SU-DHL-6 (cell line): ENCODE data around the gene OR5F1.

Source experiments
- H2AFZ ChIP-seq: fragments of 200-600 bp; sonication (generic); 2 replicates; pipeline ENCODE4 v1.6.1; 2014; ENCODE audit warnings: low read depth, mild to moderate bottlenecking, moderate library complexity, mixed read lengths, antibody characterized with exemption, low read length; ENCODE audit not compliant: severe bottlenecking
- H3F3A ChIP-seq: fragments of 200-600 bp; shearing (Covaris generic); 2 replicates; pipeline ENCODE4 v1.6.0; 2016; ENCODE audit warnings: antibody characterized with exemption, mild to moderate bottlenecking; ENCODE audit not compliant: insufficient read depth
- H3K27ac ChIP-seq: fragments of 200-600 bp; sonication (generic); 2 replicates; pipeline ENCODE4 v1.5.1; 2016; ENCODE audit warnings: low read depth, mild to moderate bottlenecking, low read length, moderate library complexity, mixed read lengths
- H3K27me3 ChIP-seq: fragments of 200-600 bp; sonication (generic), shearing (Covaris generic); 2 replicates; pipeline ENCODE4 v1.6.0; 2014; ENCODE audit warnings: mild to moderate bottlenecking, low read length
- H3K36me3 ChIP-seq: fragments of 200-600 bp; sonication (generic); 2 replicates; pipeline ENCODE4 v1.6.1; 2014; ENCODE audit warnings: mild to moderate bottlenecking, low read length, mixed read lengths
- H3K4me2 ChIP-seq: fragments of 300-600, 200-600 bp; shearing (Covaris generic), sonication (generic); 2 replicates; pipeline ENCODE4 v1.6.0; 2014; ENCODE audit warnings: low read length, low read depth, mild to moderate bottlenecking; ENCODE audit not compliant: poor library complexity, severe bottlenecking
- H3K4me3 ChIP-seq: fragments of 200-600 bp; sonication (generic); 2 replicates; pipeline ENCODE4 v1.5.1; 2014; ENCODE audit warnings: antibody characterized with exemption, low read length, mild to moderate bottlenecking, mixed read lengths; ENCODE audit not compliant: insufficient read depth, poor library complexity, severe bottlenecking
- H3K79me2 ChIP-seq: fragments of 200-600 bp; sonication (generic); 2 replicates; pipeline ENCODE4 v1.6.1; 2014; ENCODE audit warnings: mild to moderate bottlenecking, low read length, moderate library complexity; ENCODE audit not compliant: insufficient read depth
- H3K9ac ChIP-seq: fragments of 200-600 bp; sonication (generic); 2 replicates; pipeline ENCODE4 v1.7.0; 2014; ENCODE audit warnings: mild to moderate bottlenecking, low read length
- H3K9me2 ChIP-seq: fragments of 200-600 bp; sonication (generic); replicated peaks from 2 replicates; pipeline ENCODE4 v1.6.1; 2014; ENCODE audit warnings: low read length; ENCODE audit not compliant: insufficient read depth
- H3K9me3 ChIP-seq: fragments of 200-600 bp; sonication (generic); 2 replicates; pipeline ENCODE4 v1.6.1; 2014; ENCODE audit warnings: low read length, mixed read lengths; ENCODE audit not compliant: insufficient read depth
- H4K20me1 ChIP-seq: fragments of 200-600 bp; sonication (generic); 2 replicates; pipeline ENCODE4 v1.6.1; 2014; ENCODE audit warnings: low read depth, mild to moderate bottlenecking, antibody characterized with exemption, low read length, moderate library complexity, mixed read lengths
- EZH2phosphoT487 ChIP-seq: fragments of 200-600 bp; sonication (generic), shearing (Covaris generic); conservative IDR thresholded peaks from 2 replicates; pipeline ENCODE4 v1.6.1; 2018; ENCODE audit warnings: mild to moderate bottlenecking, antibody characterized with exemption, low read length, moderate library complexity, mixed read lengths

Gene OR5F1

GRCh38 chr11:55949330-55949729 is 45.1 kb downstream of the OR5F1 start:
- Histone ChIP-seq H2AFZ (no peak overlapping the region), H3K4me2 (no peak overlapping the region), H3K4me3 (no peak overlapping the region), H3K9ac (no peak overlapping the region), H3K27ac (no peak overlapping the region), H3K27me3 (no peaks in the 10 kb centered on the region), H3K79me2 (no peaks in the 10 kb centered on the region), H3K9me2 (no peaks in the 10 kb centered on the region), H3K36me3 (no peaks in the 10 kb centered on the region), H3K9me3 (no peaks in the 10 kb centered on the region), H4K20me1 (no peaks in the 10 kb centered on the region), H3F3A (no peaks in the 10 kb centered on the region)
- TF ChIP-seq EZH2phosphoT487, result no peak
